ENCODE results near the gene GPC6.

DNA sequence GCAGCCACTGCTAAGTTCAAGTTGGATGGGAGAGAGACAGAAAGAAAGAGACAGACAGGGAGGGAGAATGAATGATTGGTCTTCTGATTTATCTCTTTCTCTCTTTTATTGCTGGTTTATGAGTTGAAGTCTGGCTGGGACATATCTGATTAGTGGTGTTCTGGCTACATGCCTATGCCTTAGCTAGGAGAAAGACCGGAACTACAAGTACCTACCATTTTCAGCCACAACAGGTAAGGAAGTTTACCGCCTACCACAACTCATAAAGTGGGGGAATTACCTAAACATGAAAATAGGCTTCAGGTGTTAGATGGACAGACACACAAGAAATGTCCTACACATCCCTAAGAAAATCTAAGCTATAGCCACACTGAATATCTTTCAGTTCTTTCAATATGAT, 36.6 kb upstream of the GPC6 start:
- TF ChIP-seq, protein P1, sequence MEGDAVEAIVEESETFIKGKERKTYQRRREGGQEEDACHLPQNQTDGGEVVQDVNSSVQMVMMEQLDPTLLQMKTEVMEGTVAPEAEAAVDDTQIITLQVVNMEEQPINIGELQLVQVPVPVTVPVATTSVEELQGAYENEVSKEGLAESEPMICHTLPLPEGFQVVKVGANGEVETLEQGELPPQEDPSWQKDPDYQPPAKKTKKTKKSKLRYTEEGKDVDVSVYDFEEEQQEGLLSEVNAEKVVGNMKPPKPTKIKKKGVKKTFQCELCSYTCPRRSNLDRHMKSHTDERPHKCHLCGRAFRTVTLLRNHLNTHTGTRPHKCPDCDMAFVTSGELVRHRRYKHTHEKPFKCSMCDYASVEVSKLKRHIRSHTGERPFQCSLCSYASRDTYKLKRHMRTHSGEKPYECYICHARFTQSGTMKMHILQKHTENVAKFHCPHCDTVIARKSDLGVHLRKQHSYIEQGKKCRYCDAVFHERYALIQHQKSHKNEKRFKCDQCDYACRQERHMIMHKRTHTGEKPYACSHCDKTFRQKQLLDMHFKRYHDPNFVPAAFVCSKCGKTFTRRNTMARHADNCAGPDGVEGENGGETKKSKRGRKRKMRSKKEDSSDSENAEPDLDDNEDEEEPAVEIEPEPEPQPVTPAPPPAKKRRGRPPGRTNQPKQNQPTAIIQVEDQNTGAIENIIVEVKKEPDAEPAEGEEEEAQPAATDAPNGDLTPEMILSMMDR (IDR thresholded peaks at IDR 0.05) = no peak
- no peak for TF ChIP-seq EZH2 (IDR thresholded peaks at IDR 0.05; ENCODE audit: borderline replicate concordance, insufficient read depth, low read depth, low read length, poor library complexity, severe bottlenecking)

Data from B cell (primary cell).